Ovary (tissue), 9 donors: ENCODE measurements around the gene FBXO7. TPM values are rescaled to one million over a fixed set of nuclear protein-coding genes. Genes with fewer than 3 reads are reported as not detected.

Experiments
- DNase-seq, 5 donors: peaks; one replicate each; pipeline ENCODE4 v3.0.0-alpha.2; 2019 to 2020
- H3K27ac ChIP-seq, 2 donors: fragments of 200-600 bp; one replicate each; pipeline versions ENCODE4 v1.5.1 to v1.8.0; 2019 to 2022
- H3K27me3 ChIP-seq: fragments of 200-600 bp; one replicate; pipeline ENCODE4 v1.8.0; 2022
- H3K36me3 ChIP-seq: fragments of 200-600 bp; sonication (generic); one replicate; pipeline ENCODE4 v1.5.1; 2019
- H3K4me1 ChIP-seq: one replicate; pipeline ENCODE4 v1.8.1; 2013; ENCODE audit warnings: mild to moderate bottlenecking, moderate library complexity; ENCODE audit not compliant: insufficient read depth
- H3K4me3 ChIP-seq: fragments of 200-600 bp; sonication (generic); one replicate; pipeline ENCODE4 v1.5.1; 2017
- H3K9me3 ChIP-seq, 2 donors: fragments of 200-600 bp in 1 of 2; sonication (generic) in 1 of 2; one replicate each; pipeline versions ENCODE4 v1.5.1 to v1.8.1; 2013 to 2019; ENCODE audit warnings: mild to moderate bottlenecking in 1 of 2, moderate library complexity in 1 of 2
- EP300 ChIP-seq: sonication (generic); formaldehyde crosslinking; IDR thresholded peaks from one replicate; pipeline ENCODE4 v1.6.1; 2017; ENCODE audit warnings: antibody characterized with exemption
- POLR2A ChIP-seq: fragments of 450-650 bp; IDR thresholded peaks from one replicate; pipeline ENCODE4 v1.6.1; 2017; ENCODE audit warnings: antibody characterized with exemption, mild to moderate bottlenecking, moderate library complexity
- WGBS, 3 donors: extraction: QIAGEN DNeasy Blood & Tissue Kit in 1 of 3; methylation state at CpG; one replicate each; pipeline versions ENCODE4 v1.1.5 to v1.1.7; 2013 to 2017; 5-methylcytosine and 5-hydroxymethylcytosine counted together
- intact Hi-C, 4 donors: fragments of 100-400 bp; cut with DNase I; formaldehyde crosslinking; loops; one replicate each; pipeline versions ENCODE4 v1.11.0 to v1.15.1; 2022 to 2023
- polyA plus RNA-seq, 2 donors: library from polyadenylated mRNA; stranded (reverse); fragments of 200-250 nt in 1 of 2; fragments of 350-450 nt in 1 of 2; fragmentation: Illumina TruSeq in 1 of 2; extraction: RNeasy Lipid Tissue Mini Kit (QIAGEN cat#74804) in 1 of 2; gene quantifications; one replicate each; pipeline ENCODE4 v1.2.3, GENCODE V29; 2013 to 2014
- total RNA-seq, 7 donors: library from RNA; depleted of rRNA in 2 of 7; stranded (reverse); fragments of >200 nt in 2 of 7; fragmentation: NEBNext Ultra II Directional in 3 of 7; extraction: Animal tissue kit (Norgen Biotek cat#: 25700) in 3 of 7; gene quantifications; one replicate each; pipeline versions ENCODE4 v1.1.0 to v1.2.4, GENCODE V29; 2016 to 2023
- TF ChIP-seq, protein P1 (sequence below), 3 donors: fragments of 450-650 bp in 2 of 3; fragments of 200-600 bp in 1 of 3; IDR thresholded peaks; one replicate each; pipeline versions ENCODE4 v1.5.1 to v1.8.0; 2016 to 2022; ENCODE audit warnings: antibody characterized with exemption in 3 of 3, mild to moderate bottlenecking in 1 of 3
- donor health status: DM: no; HTN: no; CAD: no; lungs with moderate emphysema.
- donor health status: DM: no; HTN: no; CAD: no.
- donor health status: Bipolar disorder and iron deficiency.
- donor health status: DM: yes; HTN: yes; CAD: no.
- donor health status: DM: no; HTN: no; CAD: no.
- donor health status: DM: yes; HTN: yes; CAD: no.

FBXO7 gene
- total and polyA plus RNA-seq, 9 donors, result 69.7 to 151 (median 85.6) TPM

DNA sequence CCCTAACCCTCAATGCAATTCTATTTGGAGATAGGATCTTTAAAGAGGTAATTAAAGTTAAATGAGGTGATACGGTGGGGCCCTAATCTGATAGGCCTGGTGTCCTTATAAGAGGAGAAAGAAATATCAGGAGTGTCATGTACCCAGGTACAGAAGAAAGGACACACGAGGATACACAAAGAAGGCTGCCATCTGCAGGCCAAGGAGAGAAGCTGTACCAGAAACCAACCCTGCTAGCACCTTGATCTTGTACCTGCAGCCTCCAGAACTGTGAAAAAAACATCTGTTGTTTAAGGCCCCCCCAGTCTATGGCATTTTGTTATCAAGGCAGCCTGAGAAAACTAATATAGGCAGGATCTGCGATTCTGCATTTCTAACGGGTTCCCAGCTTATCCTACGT is 44.2 kb downstream of the FBXO7 start:
- no peaks in the 10 kb centered on the region for H3K9me3 ChIP-seq
- intact Hi-C loops, result no loop called here
- 76 to 82% (median 80%) methylated on average over 5 of the region's 5 CpGs for WGBS, 3 donors
- no peak overlapping the region for H3K27ac ChIP-seq
- DNase-seq, result no peak
- no peaks in the 10 kb centered on the region for H3K27me3 ChIP-seq
- no peaks in the 10 kb centered on the region for H3K36me3 ChIP-seq
- no peaks in the 10 kb centered on the region for H3K4me1 ChIP-seq
- H3K4me3 ChIP-seq, result no peak overlapping the region
- TF ChIP-seq POLR2A (no peak), EP300 (no peak)
- TF ChIP-seq, protein P1, sequence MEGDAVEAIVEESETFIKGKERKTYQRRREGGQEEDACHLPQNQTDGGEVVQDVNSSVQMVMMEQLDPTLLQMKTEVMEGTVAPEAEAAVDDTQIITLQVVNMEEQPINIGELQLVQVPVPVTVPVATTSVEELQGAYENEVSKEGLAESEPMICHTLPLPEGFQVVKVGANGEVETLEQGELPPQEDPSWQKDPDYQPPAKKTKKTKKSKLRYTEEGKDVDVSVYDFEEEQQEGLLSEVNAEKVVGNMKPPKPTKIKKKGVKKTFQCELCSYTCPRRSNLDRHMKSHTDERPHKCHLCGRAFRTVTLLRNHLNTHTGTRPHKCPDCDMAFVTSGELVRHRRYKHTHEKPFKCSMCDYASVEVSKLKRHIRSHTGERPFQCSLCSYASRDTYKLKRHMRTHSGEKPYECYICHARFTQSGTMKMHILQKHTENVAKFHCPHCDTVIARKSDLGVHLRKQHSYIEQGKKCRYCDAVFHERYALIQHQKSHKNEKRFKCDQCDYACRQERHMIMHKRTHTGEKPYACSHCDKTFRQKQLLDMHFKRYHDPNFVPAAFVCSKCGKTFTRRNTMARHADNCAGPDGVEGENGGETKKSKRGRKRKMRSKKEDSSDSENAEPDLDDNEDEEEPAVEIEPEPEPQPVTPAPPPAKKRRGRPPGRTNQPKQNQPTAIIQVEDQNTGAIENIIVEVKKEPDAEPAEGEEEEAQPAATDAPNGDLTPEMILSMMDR (IDR thresholded peaks at IDR 0.05), result no peak

DNA sequence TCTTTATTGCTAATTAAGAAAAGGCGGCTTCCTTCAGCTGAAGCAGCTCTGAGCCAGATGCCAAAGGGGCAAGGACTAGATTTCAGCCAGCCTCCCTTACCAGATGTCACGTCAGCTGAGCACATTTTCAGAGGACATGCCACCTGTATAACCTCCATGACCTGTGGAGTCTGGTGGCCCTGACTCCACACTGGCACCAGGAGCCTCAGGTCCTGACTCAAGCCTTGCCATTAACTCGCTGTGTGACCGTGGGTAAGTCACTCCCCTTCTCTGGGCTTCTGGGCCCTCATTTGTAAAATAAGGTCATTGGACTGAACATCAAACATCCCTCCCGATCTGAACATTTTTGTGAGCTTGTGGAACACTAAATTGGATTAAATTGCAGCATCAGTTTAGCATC is 46.0 kb downstream of the FBXO7 start:
- no peak overlapping the region for H3K4me3 ChIP-seq
- H3K27me3 ChIP-seq, result no peaks in the 10 kb centered on the region
- no peak overlapping the region for H3K27ac ChIP-seq
- H3K36me3 ChIP-seq, result no peaks in the 10 kb centered on the region
- intact Hi-C loops, result no loop called here
- no peaks in the 10 kb centered on the region for H3K9me3 ChIP-seq
- TF ChIP-seq POLR2A (no peak), EP300 (no peak)
- TF ChIP-seq, protein P1 (IDR thresholded peaks at IDR 0.05), result no peak
- no peaks in the 10 kb centered on the region for H3K4me1 ChIP-seq
- 81 to 83% (median 82%) methylated on average over 5 of the region's 5 CpGs for WGBS, 3 donors
- DNase-seq, result no peak

DNA sequence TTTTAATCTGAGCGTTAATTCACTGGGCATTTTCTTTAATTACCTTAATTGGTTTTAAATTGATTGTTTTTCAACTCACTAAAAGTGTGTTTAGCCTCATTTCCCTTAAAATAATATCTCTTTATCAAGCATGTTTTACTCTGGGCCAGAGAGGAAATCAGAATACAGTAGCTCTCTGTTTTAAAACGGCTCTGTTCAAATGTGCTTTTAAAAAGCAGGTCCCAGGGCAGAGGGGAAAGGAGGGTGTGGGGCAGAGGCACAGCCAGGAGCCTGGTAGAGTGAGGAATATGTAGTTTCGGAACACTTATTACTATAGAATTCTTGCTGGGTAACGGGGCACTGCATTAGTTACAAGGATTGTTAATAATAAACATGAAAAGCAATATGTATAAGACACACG is 47.6 kb downstream of the FBXO7 start:
- H3K4me1 ChIP-seq, result no peaks in the 10 kb centered on the region
- no peaks in the 10 kb centered on the region for H3K27me3 ChIP-seq
- 63 to 65% (median 64%) methylated on average over 5 of the region's 5 CpGs for WGBS, 3 donors
- intact Hi-C loops, result no loop called here
- H3K9me3 ChIP-seq, result no peaks in the 10 kb centered on the region
- no peaks in the 10 kb centered on the region for H3K36me3 ChIP-seq
- no peak overlapping the region for H3K27ac ChIP-seq
- TF ChIP-seq EP300, result no peak
- TF ChIP-seq, protein P1 (IDR thresholded peaks at IDR 0.05), result no peak
- TF ChIP-seq POLR2A, result no peak
- DNase-seq, result no peak
- no peak overlapping the region for H3K4me3 ChIP-seq

DNA sequence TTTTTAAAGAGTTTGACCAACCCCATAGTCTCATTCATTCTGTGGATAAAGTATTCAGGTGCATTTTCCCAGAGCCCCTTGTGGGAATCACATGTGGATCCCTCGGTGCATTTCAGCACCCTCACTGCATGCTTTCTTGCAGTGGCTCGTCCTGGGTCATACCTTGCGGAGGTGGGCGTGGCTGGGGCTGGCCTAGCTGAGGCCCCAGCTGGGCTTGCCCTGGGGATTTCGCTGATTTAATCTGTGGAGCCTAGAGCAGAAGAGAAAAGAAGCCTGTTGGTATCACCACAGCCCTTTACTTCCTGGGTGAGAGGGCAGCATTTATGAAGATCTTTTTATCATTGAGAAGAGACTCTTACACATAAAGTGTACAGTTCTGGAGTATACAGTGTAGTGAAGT is 53.1 kb downstream of the FBXO7 start:
- no peak for TF ChIP-seq EP300
- TF ChIP-seq, protein P1 (IDR thresholded peaks at IDR 0.05), result no peak
- no peak for TF ChIP-seq POLR2A
- Histone ChIP-seq H3K9me3 (no peaks in the 10 kb centered on the region), H3K27ac (no peak overlapping the region), H3K4me1 (peaks cover 16% of the 10 kb centered on the region), H3K36me3 (no peaks in the 10 kb centered on the region), H3K27me3 (no peaks in the 10 kb centered on the region), H3K4me3 (no peak overlapping the region)
- no peak for DNase-seq
- intact Hi-C loops, result loop anchor here (2.0 to 5.0 kb wide), 6 partner anchors 270 to 555 kb away; partner anchors contain the start of gene TIMP3 (in 1 of the 4)
- 71 to 77% (median 73%) methylated on average over 5 of the region's 5 CpGs for WGBS, 3 donors
